GM21576 (cell line): ENCODE measurements around the gene NET1.
"Not testable (repeated sequence)": the region's sequence is repeated elsewhere in the genome, so short reads cannot be mapped to it uniquely, and the experiment has no call there.

ENCODE experiments used
- ATAC-seq: cut with Tn5 transposase; IDR thresholded peaks from one replicate; pipeline ENCODE4 v1.9.1; 2021; ENCODE audit warnings: mild to moderate bottlenecking, moderate library complexity; ENCODE audit not compliant: unreplicated experiment

The NET1 gene

DNA sequence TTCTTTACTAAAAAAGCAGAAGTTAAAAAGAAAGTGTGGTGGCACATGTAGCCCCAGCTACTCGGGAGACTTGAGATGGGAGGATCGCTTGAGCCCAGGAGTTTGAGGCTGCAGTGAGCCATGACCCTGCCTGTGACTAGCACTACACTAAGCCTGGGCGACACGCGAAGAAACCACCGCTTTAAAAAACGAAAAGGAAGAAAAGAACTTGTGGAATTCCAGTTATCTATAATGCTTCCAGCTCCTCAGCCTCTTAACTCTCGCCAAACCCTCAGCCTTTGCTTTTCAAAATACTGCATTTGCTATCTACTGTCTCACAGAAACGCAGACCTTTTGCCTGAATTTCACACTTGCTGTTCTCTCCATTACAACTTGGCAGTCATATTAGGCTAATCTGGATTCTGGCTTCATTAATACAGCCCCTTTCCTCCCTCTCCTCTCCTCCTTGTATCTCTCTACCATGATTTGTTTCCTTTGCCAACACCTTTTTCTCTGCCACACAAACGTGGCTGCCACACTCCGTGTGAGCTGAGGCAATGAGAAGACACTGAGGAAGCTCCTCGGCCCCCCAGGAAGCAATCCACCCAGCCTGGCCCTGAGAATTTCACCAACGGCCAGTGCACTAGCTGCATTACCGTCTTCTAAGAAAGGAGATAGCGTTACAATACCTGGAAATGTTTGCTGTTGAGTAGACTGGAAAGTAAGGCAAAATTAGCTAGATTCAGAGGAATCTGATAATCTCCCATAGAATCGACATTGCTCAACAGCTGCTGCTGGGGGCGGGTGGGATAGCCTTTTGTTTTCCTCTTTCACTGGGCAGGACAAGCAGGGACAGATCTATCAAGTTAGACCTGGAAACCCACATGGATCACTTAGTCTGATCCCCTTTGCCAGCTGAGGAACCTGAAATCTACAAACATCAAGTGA, 49.8 kb downstream of the NET1 start:
- ATAC-seq = no peak

GRCh38 chr10:5462841-5463293, 50.5 kb downstream of the NET1 start:
- no peak for ATAC-seq

- ATAC-seq = no peak
Observed at GRCh38 chr10:5464546-5464945, 52.2 kb downstream of the NET1 start.

- no peak for ATAC-seq
Observed at GRCh38 chr10:5465976-5466450, 53.7 kb downstream of the NET1 start.

GRCh38 chr10:5466451-5467206, 54.3 kb downstream of the NET1 start:
- no peak for ATAC-seq

DNA sequence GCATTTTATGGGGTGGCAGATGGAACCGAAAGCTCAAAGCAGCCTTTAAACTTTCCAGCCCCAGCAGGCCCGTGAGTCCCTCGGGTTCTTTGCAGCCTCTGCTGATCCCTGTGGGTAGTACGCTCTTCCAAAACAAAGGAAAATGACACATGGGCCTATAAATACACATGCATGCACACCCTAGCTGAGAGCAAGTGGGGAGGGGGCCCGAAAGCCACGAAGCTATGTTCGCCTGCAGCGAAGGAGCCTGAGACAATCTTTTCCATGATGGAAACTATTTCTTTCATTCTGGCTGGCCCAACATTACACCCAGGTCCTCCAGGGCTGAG, 54.8 kb downstream of the NET1 start:
- ATAC-seq = no peak

GRCh38 chr10:5467634-5468255, 55.4 kb downstream of the NET1 start:
- no peak for ATAC-seq

DNA sequence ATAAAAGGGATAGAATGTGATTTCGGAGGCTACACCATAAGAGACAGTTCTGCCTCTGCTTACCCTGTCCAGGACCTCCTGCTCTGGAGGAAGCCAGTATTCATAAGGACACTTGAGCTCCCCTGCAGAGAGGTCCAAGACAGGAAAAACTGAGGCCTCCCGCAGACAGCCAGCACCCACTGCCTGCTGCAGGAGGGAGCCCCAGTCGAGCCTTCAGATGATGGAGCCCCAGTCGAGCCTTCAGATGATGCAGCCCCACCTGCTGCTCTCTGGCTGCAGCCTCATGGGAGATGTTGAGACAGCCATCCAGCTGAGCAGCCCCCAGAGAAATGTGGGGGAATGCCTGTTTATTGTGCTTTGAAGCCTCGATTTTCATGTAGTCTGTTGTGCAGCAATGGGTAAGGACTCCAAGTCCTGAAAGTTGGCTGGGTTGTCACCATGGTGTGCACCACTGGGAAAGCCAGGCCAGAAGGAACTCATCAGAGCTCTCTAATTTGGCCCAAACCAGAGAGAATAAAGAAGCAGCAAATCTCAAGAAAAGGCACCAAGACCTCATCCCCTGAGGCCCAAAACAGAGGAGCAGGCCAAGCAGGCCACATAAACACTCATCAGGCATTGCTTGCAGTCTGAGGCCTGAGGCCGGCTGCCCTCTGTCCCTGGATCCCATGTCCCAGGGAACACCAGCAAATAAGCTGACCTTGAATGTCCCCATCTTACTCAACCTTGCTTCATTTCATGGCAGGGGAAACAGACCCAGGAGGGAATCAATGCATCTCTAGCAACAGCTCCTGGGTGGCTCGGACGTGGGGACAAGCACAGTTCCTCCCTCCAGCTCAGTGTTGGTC, 56.1 kb downstream of the NET1 start:
- ATAC-seq = no peak

DNA sequence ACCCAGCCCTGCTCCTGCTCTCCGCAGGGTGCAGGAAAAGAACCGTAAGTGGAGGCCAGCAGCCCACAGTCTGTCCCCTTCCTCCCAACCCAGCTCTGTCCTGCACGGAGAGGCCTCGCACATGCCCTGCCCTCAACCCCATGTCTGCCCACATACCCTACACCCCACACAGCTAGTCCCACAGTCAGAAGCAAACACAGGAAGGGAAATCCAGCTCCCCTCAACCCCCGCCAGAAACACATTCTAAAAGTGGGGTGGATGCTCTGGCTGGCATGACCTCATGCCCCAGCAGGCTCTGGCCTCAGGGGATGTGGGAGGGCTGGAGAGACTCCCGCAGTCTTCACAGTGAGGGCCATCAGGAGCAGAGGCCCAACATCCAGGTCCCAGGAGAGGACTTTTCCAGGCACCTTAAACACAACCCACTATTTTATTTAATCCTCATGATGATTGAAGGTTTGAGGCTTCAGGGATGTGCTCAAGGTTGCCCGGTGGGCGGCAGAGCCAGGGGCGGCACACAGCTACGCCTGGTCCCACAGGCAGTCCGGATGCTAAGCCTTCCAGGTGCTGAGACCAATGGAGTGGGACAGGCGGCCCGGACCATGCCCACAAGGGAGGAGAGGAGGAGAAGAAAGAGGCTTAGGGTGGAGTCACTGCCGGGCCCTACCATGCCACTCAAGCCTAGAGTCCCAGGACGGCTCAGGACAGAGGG, 57.1 kb downstream of the NET1 start:
- ATAC-seq = no peak

DNA sequence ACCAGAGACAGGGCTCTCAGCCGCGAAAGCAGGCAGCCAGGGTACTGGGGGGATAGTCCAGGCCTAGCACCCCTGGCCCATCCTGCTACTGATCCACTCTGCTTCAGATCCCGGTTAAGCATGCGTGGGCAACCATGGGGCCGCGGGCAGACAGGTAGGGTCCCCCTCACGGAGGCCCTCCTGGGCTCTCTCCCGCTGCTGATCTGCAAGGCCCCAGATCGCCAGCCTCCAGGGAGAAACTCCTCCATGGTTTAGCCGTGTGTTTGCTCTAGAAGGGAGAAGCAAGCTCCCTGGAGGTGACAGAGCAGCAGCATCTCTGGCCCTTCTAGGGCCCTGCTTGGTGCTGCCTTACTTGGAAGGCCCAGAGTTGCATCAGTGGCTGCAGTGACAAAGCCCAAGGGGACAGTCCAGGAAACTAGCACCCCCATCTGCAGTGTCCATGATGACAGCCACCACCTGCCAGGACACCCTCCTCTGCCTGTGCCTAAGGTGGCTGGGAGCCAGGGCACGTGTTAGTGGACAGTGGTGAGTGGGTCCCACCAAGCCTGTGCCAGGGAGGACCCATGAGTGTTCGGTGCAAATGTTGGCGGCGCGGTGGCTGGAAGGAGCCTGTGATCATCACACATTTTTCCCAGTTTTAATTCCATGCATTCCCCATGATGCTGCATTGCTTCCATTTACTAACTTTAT, 57.9 kb downstream of the NET1 start:
- no peak for ATAC-seq

GRCh38 chr10:5474642-5475041, 62.3 kb downstream of the NET1 start:
- ATAC-seq = not testable (repeated sequence)

GRCh38 chr10:5475088-5475487, 62.7 kb downstream of the NET1 start:
- not testable (repeated sequence) for ATAC-seq

DNA sequence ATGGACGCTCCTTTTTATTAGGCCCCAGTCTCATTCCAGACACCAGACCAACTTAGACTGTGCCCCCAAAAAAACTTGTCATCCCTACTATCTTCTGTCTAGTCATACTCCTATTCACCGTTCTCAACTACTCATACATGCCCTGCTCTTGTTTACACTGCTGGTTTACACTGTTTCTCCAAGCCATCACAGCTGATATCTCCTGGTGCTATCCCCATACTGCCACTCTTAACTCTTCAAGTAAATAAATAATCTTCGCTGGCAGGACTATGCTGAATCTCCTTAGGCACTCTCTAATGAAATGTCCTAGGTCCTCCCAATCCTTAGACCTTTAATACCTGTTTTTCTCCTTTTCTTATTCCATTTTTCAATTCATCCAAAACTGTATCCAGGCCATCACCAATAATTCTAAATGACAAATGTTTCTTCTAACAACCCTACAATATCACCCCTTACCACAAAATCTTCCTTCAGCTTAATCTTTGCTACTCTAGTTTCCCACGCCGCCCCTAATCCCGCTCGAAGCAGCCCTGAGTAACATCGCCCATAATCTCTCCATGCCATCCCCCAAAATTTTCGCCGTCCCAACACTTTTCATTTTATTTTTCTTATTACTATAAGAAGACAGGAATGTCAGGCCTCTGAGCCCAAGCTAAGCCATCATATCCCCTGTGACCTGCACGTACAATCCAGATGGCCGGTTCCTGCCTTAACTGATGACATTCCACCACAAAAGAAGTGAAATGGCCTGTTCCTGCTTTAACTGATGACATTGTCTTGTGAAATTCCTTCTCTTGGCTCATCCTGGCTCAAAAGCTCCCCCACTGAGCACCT, 63.8 kb downstream of the NET1 start:
- ATAC-seq = not testable (repeated sequence)

GRCh38 chr10:5476918-5477525, 64.7 kb downstream of the NET1 start:
- ATAC-seq = no peak

GRCh38 chr10:5477948-5478693, 65.8 kb downstream of the NET1 start:
- no peak for ATAC-seq

- no peak for ATAC-seq
Observed at GRCh38 chr10:5478694-5479305, 66.4 kb downstream of the NET1 start.
